ENCODE measurements around the gene FTL.

GRCh38 chr19:48997972-48998371, 32.9 kb downstream of the FTL start:
- TF ChIP-seq POLR2AphosphoS5 (IDR thresholded peaks at IDR 0.05) (no peak), CTCF (IDR thresholded peaks at IDR 0.05) (no peak), POLR2A (IDR thresholded peaks at IDR 0.05) (no peak)
